ENCODE results near the gene COPS4. TPM values are rescaled to one million over a fixed set of nuclear protein-coding genes. Genes with fewer than 3 reads are reported as not detected.
A peak's percentile ranks its signal among the peaks of the same experiment; 100 is the strongest.

COPS4 gene
- total RNA-seq, 1 experiment from 2014 or later = 17.1 TPM

DNA sequence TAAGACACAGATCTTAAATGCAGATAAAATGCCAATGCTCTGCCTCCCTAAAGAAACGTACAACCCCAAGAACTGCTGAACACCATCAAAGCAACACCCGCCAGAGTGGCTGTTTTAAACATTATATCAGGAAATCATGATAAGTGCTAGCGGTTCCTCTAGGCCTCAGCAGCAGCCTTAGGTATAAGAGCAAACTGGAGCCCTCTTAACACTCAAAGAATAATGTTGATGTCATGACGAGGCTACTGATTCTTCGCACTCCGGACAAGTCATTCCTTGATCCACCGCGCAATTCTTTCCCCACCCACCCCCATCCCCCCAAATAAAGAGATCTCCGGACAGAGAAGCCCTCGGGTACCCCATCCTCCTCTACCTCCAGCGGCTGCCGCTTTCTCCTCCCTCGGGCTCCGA lies 24.9 kb upstream of the COPS4 start:
- Histone ChIP-seq H3K27ac (peak overlapping the region; percentile 59), H3K4me1 (replicated peaks; ENCODE audit: insufficient read depth) (peaks cover 32% of the 10 kb centered on the region), H2AFZ (peak overlapping the region; percentile 88), H3K4me2 (peak overlapping the region; percentile 99), H3K36me3 (ENCODE audit: low read depth) (no peaks in the 10 kb centered on the region), H3K79me2 (ENCODE audit: low read depth) (peaks cover 64% of the 10 kb centered on the region), H4K20me1 (ENCODE audit: insufficient read depth) (no peaks in the 10 kb centered on the region), H3K4me3 (peak overlapping the region; percentile 83), H3F3A (ENCODE audit: insufficient read depth, low read depth) (peaks cover 14% of the 10 kb centered on the region), H3K9me3 (ENCODE audit: insufficient read depth, low read depth) (no peaks in the 10 kb centered on the region), H3K9me2 (ENCODE audit: insufficient read depth) (no peaks in the 10 kb centered on the region), H3K27me3 (ENCODE audit: insufficient read depth, low read depth) (no peaks in the 10 kb centered on the region)
- peak; percentile 3 to 36 for DNase-seq
- TF ChIP-seq EZH2 (IDR thresholded peaks at IDR 0.05; ENCODE audit: low read depth) = no peak
- TF ChIP-seq CTCF (conservative IDR thresholded peaks at IDR 0.05) = no peak
- no TSS peak for BruUV-seq (replicated peaks)
- ChIA-PET POLR2A (ENCODE audit: unreplicated experiment) (interaction anchor here (0.5 to 0.6 kb wide), 2 partner anchors 234 to 346 kb away, joined by 4 to 8 read pairs; no protein-coding TSS in a partner anchor), CTCF (no interaction called here)
- intact Hi-C loops (cut with micrococcal nuclease; ENCODE audit: unreplicated experiment) = no loop called here

DNA sequence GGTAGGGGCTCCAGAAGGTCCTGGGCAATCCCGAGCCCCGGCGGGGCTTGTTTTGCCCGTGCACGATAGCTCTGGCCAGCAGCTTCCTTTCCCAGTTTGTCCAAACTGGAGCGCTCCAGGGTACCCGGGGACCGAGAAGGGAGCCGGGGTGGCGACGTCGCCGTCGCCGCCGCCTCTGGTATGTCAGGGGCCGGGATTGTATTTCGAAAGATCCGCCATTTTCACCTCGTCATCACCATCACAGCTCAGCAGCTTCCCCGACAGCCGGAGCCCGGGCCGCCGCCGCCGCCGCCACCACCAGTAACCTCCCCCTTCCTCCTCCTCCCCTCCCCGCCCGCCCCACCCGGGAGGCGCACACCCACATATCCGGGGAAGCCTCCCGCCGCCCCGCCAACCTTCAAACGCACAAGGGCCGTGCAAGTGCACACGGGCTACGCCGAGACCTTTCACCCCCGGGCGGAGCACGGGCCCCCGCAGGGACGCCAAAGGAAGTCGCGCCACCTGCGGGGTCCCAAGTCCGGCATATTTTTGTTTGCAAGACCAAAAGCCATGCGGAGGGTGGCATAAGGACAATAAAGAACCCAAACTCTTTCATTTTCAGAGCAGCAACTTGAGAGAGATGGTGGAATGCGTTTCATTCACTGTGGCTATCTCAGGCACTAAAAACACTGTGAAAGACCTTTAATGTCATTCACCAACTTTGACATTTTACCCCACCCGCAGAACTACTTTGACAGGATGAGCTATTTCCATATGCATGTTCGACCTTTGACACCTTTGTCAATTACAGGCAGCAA lies 24.3 kb upstream of the COPS4 start, which contains the start of gene LIN54:
Gene LIN54 (minus strand): TSS at position 302 of the 797 bp plus-strand sequence. CDS start 25,979 bp downstream, outside the sequence.
- H3K9me3 ChIP-seq (ENCODE audit: insufficient read depth, low read depth) = no peaks in the 10 kb centered on the region
- H3K79me2 ChIP-seq (ENCODE audit: low read depth) = peaks cover 58% of the 10 kb centered on the region
- peak within 1 kb of the TSS; percentile 83 for H3K4me3 ChIP-seq
- H4K20me1 ChIP-seq (ENCODE audit: insufficient read depth) = no peaks in the 10 kb centered on the region
- intact Hi-C loops (cut with micrococcal nuclease; ENCODE audit: unreplicated experiment) = no loop called here
- no peaks in the 10 kb centered on the region for H3K36me3 ChIP-seq (ENCODE audit: low read depth)
- TF ChIP-seq CTCF (conservative IDR thresholded peaks at IDR 0.05) = no peak
- no peak for TF ChIP-seq EZH2 (IDR thresholded peaks at IDR 0.05; ENCODE audit: low read depth)
- H3K9me2 ChIP-seq (ENCODE audit: insufficient read depth) = no peaks in the 10 kb centered on the region
- H2AFZ ChIP-seq = peak within 1 kb of the TSS; percentile 88
- peaks cover 32% of the 10 kb centered on the region for H3K4me1 ChIP-seq (replicated peaks; ENCODE audit: insufficient read depth)
- peak; percentile 57 to 61 for DNase-seq
- H3K27ac ChIP-seq = peak within 1 kb of the TSS; percentile 59
- peak within 1 kb of the TSS; percentile 99 for H3K4me2 ChIP-seq
- H3F3A ChIP-seq (ENCODE audit: insufficient read depth, low read depth) = peaks cover 14% of the 10 kb centered on the region
- ChIA-PET CTCF (no interaction called here), POLR2A (ENCODE audit: unreplicated experiment) (interaction anchor here (0.5 to 0.6 kb wide), 2 partner anchors 235 to 346 kb away, joined by 4 to 8 read pairs; no protein-coding TSS in a partner anchor)
- no TSS peak for BruUV-seq (replicated peaks)
- no peaks in the 10 kb centered on the region for H3K27me3 ChIP-seq (ENCODE audit: insufficient read depth, low read depth)

DNA sequence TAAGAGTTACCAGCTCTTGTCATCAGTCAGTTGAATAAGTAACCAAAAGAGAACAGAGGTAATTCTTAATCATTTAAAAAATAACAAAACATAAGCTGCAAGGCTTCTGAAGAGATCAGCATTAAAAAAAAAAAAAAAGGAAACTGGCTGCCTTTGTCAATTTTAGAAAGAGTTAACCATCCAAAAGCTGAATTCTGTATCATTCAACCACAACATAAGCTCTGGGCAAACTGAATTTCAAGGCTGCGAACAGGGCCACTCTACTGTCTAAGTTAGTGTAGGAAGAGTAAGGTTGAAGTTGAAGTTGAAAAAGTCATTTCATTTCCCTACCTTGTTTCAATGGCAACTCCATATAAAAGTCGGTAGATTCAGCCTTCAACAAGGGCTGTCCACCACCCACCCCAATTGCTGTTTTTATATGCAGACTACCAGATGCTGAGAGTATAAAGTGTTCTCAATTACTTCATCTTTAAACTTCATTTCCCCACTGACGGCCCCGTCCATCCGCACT lies 23.2 kb upstream of the COPS4 start:
- TF ChIP-seq CTCF (conservative IDR thresholded peaks at IDR 0.05) (no peak), EZH2 (IDR thresholded peaks at IDR 0.05; ENCODE audit: low read depth) (no peak)
- Histone ChIP-seq H3K9me3 (ENCODE audit: insufficient read depth, low read depth) (no peaks in the 10 kb centered on the region), H3K27ac (peak overlapping the region; percentile 44; the same call in 1 of the 2 replicates), H3K4me1 (replicated peaks; ENCODE audit: insufficient read depth) (peaks cover 32% of the 10 kb centered on the region), H2AFZ (peak overlapping the region; percentile 77), H3K9me2 (ENCODE audit: insufficient read depth) (no peaks in the 10 kb centered on the region), H3K4me2 (peak overlapping the region; percentile 99), H3K27me3 (ENCODE audit: insufficient read depth, low read depth) (no peaks in the 10 kb centered on the region), H3K36me3 (ENCODE audit: low read depth) (no peaks in the 10 kb centered on the region), H4K20me1 (ENCODE audit: insufficient read depth) (no peaks in the 10 kb centered on the region), H3K4me3 (peak overlapping the region; percentile 83), H3K79me2 (ENCODE audit: low read depth) (peaks cover 50% of the 10 kb centered on the region), H3F3A (ENCODE audit: insufficient read depth, low read depth) (peaks cover 14% of the 10 kb centered on the region)
- POLR2A ChIA-PET (ENCODE audit: unreplicated experiment) = interaction anchor here (0.6 to 0.9 kb wide), 4 partner anchors 23 to 617 kb away, joined by 3 to 9 read pairs (median 4); partner anchors contain the start of gene COPS4
- intact Hi-C loops (cut with micrococcal nuclease; ENCODE audit: unreplicated experiment) = loop anchor here (1.0 kb wide), 1 partner anchor 112 kb away; no protein-coding TSS in a partner anchor
- TSS peak; percentile 41 for BruUV-seq (replicated peaks)
- DNase-seq = no peak
- CTCF ChIA-PET = no interaction called here
